Trophoblast cell (in vitro differentiated cells and primary cell): ENCODE data around the gene CTU2.

Experiments used
- DNase-seq, 2 donors: peaks; one replicate each; pipeline ENCODE4 v3.0.0-alpha.2; 2016
- H2AFZ ChIP-seq: 2 replicates; pipeline ENCODE4 v1.6.1; 2013; ENCODE audit warnings: low read length, moderate library complexity, mild to moderate bottlenecking; ENCODE audit not compliant: insufficient read depth, poor library complexity
- H2AK5ac ChIP-seq: 2 replicates; pipeline ENCODE4 v1.6.1; 2013; ENCODE audit warnings: mild to moderate bottlenecking, low read length
- H2BK120ac ChIP-seq: 2 replicates; pipeline ENCODE4 v1.6.1; 2013; ENCODE audit warnings: low read length, mild to moderate bottlenecking, moderate library complexity; ENCODE audit not compliant: insufficient read depth, poor library complexity
- H2BK12ac ChIP-seq: 2 replicates; pipeline ENCODE4 v1.6.1; 2013; ENCODE audit warnings: mild to moderate bottlenecking, low read length, moderate library complexity
- H2BK5ac ChIP-seq: 2 replicates; pipeline ENCODE4 v1.6.1; 2013; ENCODE audit warnings: low read length, low read depth, moderate library complexity, mild to moderate bottlenecking; ENCODE audit not compliant: poor library complexity
- H3K14ac ChIP-seq: 2 replicates; pipeline ENCODE4 v1.6.1; 2013; ENCODE audit warnings: mild to moderate bottlenecking, low read length
- H3K18ac ChIP-seq: 2 replicates; pipeline ENCODE4 v1.6.1; 2013; ENCODE audit warnings: mild to moderate bottlenecking, low read length
- H3K23ac ChIP-seq: 2 replicates; pipeline ENCODE4 v1.6.1; 2013; ENCODE audit warnings: low read length
- H3K27ac ChIP-seq: 2 replicates; pipeline ENCODE4 v1.5.1; 2013; ENCODE audit warnings: low read depth, mild to moderate bottlenecking, inconsistent platforms, low read length, moderate library complexity
- H3K27me3 ChIP-seq: 2 replicates; pipeline ENCODE4 v1.6.1; 2013; ENCODE audit warnings: inconsistent platforms, mild to moderate bottlenecking, low read length, moderate library complexity; ENCODE audit not compliant: insufficient read depth
- H3K36me3 ChIP-seq, 2 experiments: 1 replicate in 1 of 2; 2 replicates in 1 of 2; pipeline ENCODE4 v1.6.1; 2013; ENCODE audit warnings: low read length in 2 of 2, mild to moderate bottlenecking in 2 of 2, moderate library complexity in 1 of 2; ENCODE audit not compliant: insufficient read depth in 2 of 2, control insufficient read depth in 1 of 2
- H3K4ac ChIP-seq: 2 replicates; pipeline ENCODE4 v1.6.1; 2013; ENCODE audit warnings: low read depth, mild to moderate bottlenecking, low read length, moderate library complexity
- H3K4me1 ChIP-seq, 2 experiments: 1 replicate in 1 of 2; 2 replicates in 1 of 2; pipeline ENCODE4 v1.6.1; 2013; ENCODE audit warnings: low read length in 2 of 2, mild to moderate bottlenecking in 2 of 2, moderate library complexity in 1 of 2; ENCODE audit not compliant: insufficient read depth in 2 of 2, control insufficient read depth in 1 of 2
- H3K4me2 ChIP-seq: 2 replicates; pipeline ENCODE4 v1.6.1; 2013; ENCODE audit warnings: inconsistent platforms, mild to moderate bottlenecking, low read length, moderate library complexity
- H3K4me3 ChIP-seq: 2 replicates; pipeline ENCODE4 v1.5.1; 2013; ENCODE audit warnings: mild to moderate bottlenecking, low read depth, low read length, inconsistent platforms
- H3K79me1 ChIP-seq: one replicate; pipeline ENCODE4 v1.6.1; 2013; ENCODE audit warnings: low read length
- H3K79me2 ChIP-seq: 2 replicates; pipeline ENCODE4 v1.6.1; 2013; ENCODE audit warnings: low read length, mild to moderate bottlenecking; ENCODE audit not compliant: control insufficient read depth, insufficient read depth, poor library complexity
- H3K9ac ChIP-seq: 2 replicates; pipeline ENCODE4 v1.6.1; 2013; ENCODE audit warnings: mild to moderate bottlenecking, low read length
- H3K9me3 ChIP-seq: 2 replicates; pipeline ENCODE4 v1.6.1; 2013; ENCODE audit warnings: low read depth, mild to moderate bottlenecking, control low read depth, inconsistent platforms, low read length; ENCODE audit not compliant: insufficient read depth
- H4K12ac ChIP-seq: 2 replicates; pipeline ENCODE4 v1.6.1; 2013; ENCODE audit warnings: low read depth, mild to moderate bottlenecking, low read length, moderate library complexity
- H4K8ac ChIP-seq: 2 replicates; pipeline ENCODE4 v1.6.1; 2013; ENCODE audit warnings: low read depth, mild to moderate bottlenecking, low read length, moderate library complexity
- H4K91ac ChIP-seq: one replicate; pipeline ENCODE4 v1.6.1; 2013; ENCODE audit warnings: low read depth, mild to moderate bottlenecking, low read length, moderate library complexity
- WGBS: extraction: QIAGEN DNeasy Blood & Tissue Kit; methylation state at CpG from one replicate; pipeline ENCODE4 v1.1.7; 2013; ENCODE audit warnings: missing lambda C conversion rate; ENCODE audit not compliant: insufficient read length, insufficient coverage; ENCODE audit errors: extremely low coverage; 5-methylcytosine and 5-hydroxymethylcytosine counted together

Gene CTU2

DNA sequence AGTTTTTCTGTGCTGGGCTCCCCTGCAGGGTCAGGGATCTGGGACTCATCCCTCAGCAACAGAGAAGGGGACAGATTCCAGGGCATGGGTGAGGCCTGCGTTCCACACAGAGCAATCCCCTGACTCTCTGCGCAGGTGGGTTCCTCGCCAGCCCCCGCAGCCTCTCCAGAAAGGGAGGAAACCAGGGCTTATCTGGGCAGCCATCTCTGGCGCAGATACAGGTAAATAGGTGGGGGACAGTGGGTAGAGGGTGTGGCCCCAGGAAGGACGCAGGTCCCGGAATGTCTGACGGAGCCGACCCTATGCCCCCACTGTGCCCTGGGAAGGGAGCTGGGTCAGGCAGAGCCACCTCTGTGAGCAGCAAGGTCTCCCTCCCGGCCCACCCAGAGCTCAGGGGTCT, 55.5 kb downstream of the CTU2 start:
- Histone ChIP-seq H3K79me2 (peaks cover 15% of the 10 kb centered on the region), H2BK12ac (no peak overlapping the region), H3K79me1 (peaks cover 19% of the 10 kb centered on the region), H4K12ac (no peak overlapping the region), H4K91ac (no peak overlapping the region), H3K18ac (peak overlapping the region; percentile 18), H3K27me3 (no peaks in the 10 kb centered on the region), H3K23ac (no peak overlapping the region), H3K4ac (peak overlapping the region; percentile 35), H2AFZ (no peak overlapping the region), H3K4me2 (no peak overlapping the region), H3K36me3 (peaks cover 7% of the 10 kb centered on the region in 2 experiments), H3K27ac (no peak overlapping the region), H3K14ac (no peak overlapping the region), H3K9ac (no peak overlapping the region), H2BK120ac (no peak overlapping the region), H2BK5ac (no peak overlapping the region), H3K4me1 (peaks cover 48 to 59% of the 10 kb centered on the region in 2 experiments), H3K9me3 (peaks cover 6% of the 10 kb centered on the region), H2AK5ac (no peak overlapping the region), H3K4me3 (no peak overlapping the region), H4K8ac (no peak overlapping the region)
- WGBS = no CpG with 5 or more reads among the region's 10 CpGs
- DNase-seq = peak; percentile 88 to 89

- H3K4me2 ChIP-seq = no peak overlapping the region
- peaks cover 7% of the 10 kb centered on the region in 2 experiments for H3K36me3 ChIP-seq
- H3K9ac ChIP-seq = no peak overlapping the region
- H4K12ac ChIP-seq = no peak overlapping the region
- no peaks in the 10 kb centered on the region for H3K27me3 ChIP-seq
- no CpG with 5 or more reads among the region's 16 CpGs for WGBS
- DNase-seq = no peak
- peak overlapping the region; percentile 24 for H3K14ac ChIP-seq
- no peak overlapping the region for H4K91ac ChIP-seq
- peak overlapping the region; percentile 64 for H2AK5ac ChIP-seq
- no peak overlapping the region for H2BK5ac ChIP-seq
- peak overlapping the region; percentile 68 for H3K18ac ChIP-seq
- no peak overlapping the region for H2BK120ac ChIP-seq
- H3K79me1 ChIP-seq = peaks cover 19% of the 10 kb centered on the region
- no peak overlapping the region for H3K27ac ChIP-seq
- peak overlapping the region; percentile 54 for H3K4ac ChIP-seq
- peaks cover 51 to 64% of the 10 kb centered on the region in 2 experiments for H3K4me1 ChIP-seq
- H2BK12ac ChIP-seq = peak overlapping the region; percentile 2
- no peak overlapping the region for H2AFZ ChIP-seq
- no peak overlapping the region for H4K8ac ChIP-seq
- no peak overlapping the region for H3K4me3 ChIP-seq
- H3K23ac ChIP-seq = no peak overlapping the region
- H3K79me2 ChIP-seq = peaks cover 15% of the 10 kb centered on the region
- H3K9me3 ChIP-seq = peaks cover 6% of the 10 kb centered on the region
Measured at GRCh38 chr16:88762258-88762870, 56.1 kb downstream of the CTU2 start.

- Histone ChIP-seq H3K36me3 (peaks cover 7% of the 10 kb centered on the region in 2 experiments), H3K27ac (no peak overlapping the region), H3K4ac (peak overlapping the region; percentile 54), H3K27me3 (no peaks in the 10 kb centered on the region), H2AK5ac (peak overlapping the region; percentile 21), H3K14ac (peak overlapping the region; percentile 24), H3K79me1 (peaks cover 19% of the 10 kb centered on the region), H3K9me3 (peaks cover 6% of the 10 kb centered on the region), H2BK120ac (no peak overlapping the region), H4K91ac (peak overlapping the region; percentile 17), H3K4me2 (no peak overlapping the region), H4K8ac (no peak overlapping the region), H3K79me2 (peaks cover 15% of the 10 kb centered on the region), H3K4me3 (no peak overlapping the region), H2BK12ac (no peak overlapping the region), H4K12ac (no peak overlapping the region), H2BK5ac (no peak overlapping the region), H3K18ac (peak overlapping the region; percentile 68), H3K4me1 (peaks cover 57 to 69% of the 10 kb centered on the region in 2 experiments), H3K9ac (no peak overlapping the region), H3K23ac (no peak overlapping the region), H2AFZ (no peak overlapping the region)
- no CpG with 5 or more reads among the region's 10 CpGs for WGBS
- peak; percentile 97 to 98 for DNase-seq
Measured at GRCh38 chr16:88762941-88763340, 56.6 kb downstream of the CTU2 start.

GRCh38 chr16:88763502-88764053, 57.3 kb downstream of the CTU2 start:
- Histone ChIP-seq H3K36me3 (peaks cover 7% of the 10 kb centered on the region in 2 experiments), H3K18ac (peak overlapping the region; percentile 26), H3K9ac (no peak overlapping the region), H4K91ac (peak overlapping the region; percentile 40), H3K4ac (no peak overlapping the region), H3K9me3 (peaks cover 3% of the 10 kb centered on the region), H3K79me1 (peaks cover 19% of the 10 kb centered on the region), H3K23ac (no peak overlapping the region), H3K14ac (no peak overlapping the region), H3K79me2 (peaks cover 15% of the 10 kb centered on the region), H3K4me3 (no peak overlapping the region), H2AK5ac (peak overlapping the region; percentile 20), H3K27ac (peak overlapping the region; percentile 53), H3K27me3 (no peaks in the 10 kb centered on the region), H2BK120ac (peak overlapping the region; percentile 61), H2BK5ac (no peak overlapping the region), H4K8ac (no peak overlapping the region), H3K4me1 (peaks cover 61 to 76% of the 10 kb centered on the region in 2 experiments), H4K12ac (no peak overlapping the region), H2BK12ac (peak overlapping the region; percentile 7), H3K4me2 (peak overlapping the region; percentile 21), H2AFZ (no peak overlapping the region)
- DNase-seq = peak; percentile 96 to 98
- WGBS = no CpG with 5 or more reads among the region's 14 CpGs
